Measurements from ENCODE around the gene YARS1. TPM values are rescaled to one million over a fixed set of nuclear protein-coding genes. Genes with fewer than 3 reads are reported as not detected.

Gene YARS1
- total RNA-seq, 1 experiment from 2014 or later = 120 TPM

DNA sequence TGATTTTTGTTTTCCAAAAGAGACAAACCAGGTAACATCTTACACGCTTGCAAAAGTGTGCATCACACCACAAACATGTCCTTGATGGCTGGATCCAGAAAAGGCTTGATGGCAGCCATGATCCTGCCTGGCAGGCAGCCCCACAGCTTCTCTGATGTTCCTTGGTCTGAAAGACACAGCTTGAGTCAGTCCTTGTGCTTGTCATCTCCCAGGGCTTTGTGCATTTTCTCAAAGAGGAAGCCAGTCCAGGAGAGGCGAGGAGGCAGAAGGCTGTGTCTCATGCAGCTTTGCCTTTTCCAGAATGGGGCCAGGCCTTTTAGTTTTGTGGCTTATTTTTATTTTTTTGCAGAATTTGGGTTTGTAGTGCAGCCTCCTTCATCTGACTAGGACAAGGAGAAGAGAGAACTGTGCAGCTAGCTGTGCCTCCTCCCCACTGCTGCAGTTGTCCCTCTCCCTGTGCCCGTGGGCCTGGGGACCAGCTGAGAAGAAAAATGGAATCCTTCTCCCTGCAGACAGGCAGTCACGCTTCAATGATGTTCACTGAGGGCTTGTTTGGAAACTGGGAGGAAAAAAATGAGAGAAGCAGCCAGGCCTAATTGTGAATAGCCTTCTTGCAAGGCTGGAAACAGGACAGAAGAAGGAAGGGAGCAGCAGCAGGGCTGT, 46.2 kb upstream of the YARS1 start:
- ATAC-seq = no peak
- ChIA-PET POLR2A (no interaction called here), CTCF (no interaction called here)
- TF ChIP-seq SIN3A (IDR thresholded peaks at IDR 0.05; ENCODE audit: borderline replicate concordance, insufficient read depth, low read depth, low read length) (no peak), POLR2AphosphoS5 (IDR thresholded peaks at IDR 0.05; ENCODE audit: low read depth, low read length) (no peak), TCF7L2 (IDR thresholded peaks at IDR 0.05; ENCODE audit: low read depth, low read length) (no peak), CTCF (IDR thresholded peaks at IDR 0.05) (no peak)
- TF ChIP-seq, protein P1, sequence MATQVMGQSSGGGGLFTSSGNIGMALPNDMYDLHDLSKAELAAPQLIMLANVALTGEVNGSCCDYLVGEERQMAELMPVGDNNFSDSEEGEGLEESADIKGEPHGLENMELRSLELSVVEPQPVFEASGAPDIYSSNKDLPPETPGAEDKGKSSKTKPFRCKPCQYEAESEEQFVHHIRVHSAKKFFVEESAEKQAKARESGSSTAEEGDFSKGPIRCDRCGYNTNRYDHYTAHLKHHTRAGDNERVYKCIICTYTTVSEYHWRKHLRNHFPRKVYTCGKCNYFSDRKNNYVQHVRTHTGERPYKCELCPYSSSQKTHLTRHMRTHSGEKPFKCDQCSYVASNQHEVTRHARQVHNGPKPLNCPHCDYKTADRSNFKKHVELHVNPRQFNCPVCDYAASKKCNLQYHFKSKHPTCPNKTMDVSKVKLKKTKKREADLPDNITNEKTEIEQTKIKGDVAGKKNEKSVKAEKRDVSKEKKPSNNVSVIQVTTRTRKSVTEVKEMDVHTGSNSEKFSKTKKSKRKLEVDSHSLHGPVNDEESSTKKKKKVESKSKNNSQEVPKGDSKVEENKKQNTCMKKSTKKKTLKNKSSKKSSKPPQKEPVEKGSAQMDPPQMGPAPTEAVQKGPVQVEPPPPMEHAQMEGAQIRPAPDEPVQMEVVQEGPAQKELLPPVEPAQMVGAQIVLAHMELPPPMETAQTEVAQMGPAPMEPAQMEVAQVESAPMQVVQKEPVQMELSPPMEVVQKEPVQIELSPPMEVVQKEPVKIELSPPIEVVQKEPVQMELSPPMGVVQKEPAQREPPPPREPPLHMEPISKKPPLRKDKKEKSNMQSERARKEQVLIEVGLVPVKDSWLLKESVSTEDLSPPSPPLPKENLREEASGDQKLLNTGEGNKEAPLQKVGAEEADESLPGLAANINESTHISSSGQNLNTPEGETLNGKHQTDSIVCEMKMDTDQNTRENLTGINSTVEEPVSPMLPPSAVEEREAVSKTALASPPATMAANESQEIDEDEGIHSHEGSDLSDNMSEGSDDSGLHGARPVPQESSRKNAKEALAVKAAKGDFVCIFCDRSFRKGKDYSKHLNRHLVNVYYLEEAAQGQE (IDR thresholded peaks at IDR 0.05; ENCODE audit: insufficient read depth in 1 of 2, low read depth in 2 of 2, low read length in 1 of 2) = no peak
- in situ Hi-C loops (cut with HindIII; ENCODE audit: low pct_unique_long_range_greater_than_20kb, low sequenced_read_pairs) (no loop called here), intact Hi-C loops (cut with micrococcal nuclease; ENCODE audit: unreplicated experiment) (no loop called here)
- Histone ChIP-seq H3K27ac (ENCODE audit: low read length) (no peak overlapping the region), H3K36me3 (ENCODE audit: control insufficient read depth, insufficient read depth, low read length) (peaks cover 5% of the 10 kb centered on the region), H3K4me1 (ENCODE audit: control insufficient read depth, insufficient read depth, low read length) (no peaks in the 10 kb centered on the region), H3K4me3 (ENCODE audit: low read depth in 2 of 2, low read length in 2 of 2) (no peak overlapping the region), H3K27me3 (ENCODE audit: control insufficient read depth, insufficient read depth, low read length) (no peaks in the 10 kb centered on the region), H3K9me3 (ENCODE audit: control insufficient read depth, insufficient read depth, low read depth, low read length) (no peaks in the 10 kb centered on the region)
- no TSS peak for BruUV-seq (replicated peaks)
- no peak for DNase-seq (ENCODE audit: low read depth, low spot score)

GRCh38 chr1:32861904-32862695, 44.9 kb upstream of the YARS1 start:
- Histone ChIP-seq H3K4me1 (ENCODE audit: control insufficient read depth, insufficient read depth, low read length) (no peaks in the 10 kb centered on the region), H3K27ac (ENCODE audit: low read length) (no peak overlapping the region), H3K9me3 (ENCODE audit: control insufficient read depth, insufficient read depth, low read depth, low read length) (no peaks in the 10 kb centered on the region), H3K4me3 (ENCODE audit: low read depth in 2 of 2, low read length in 2 of 2) (no peak overlapping the region), H3K36me3 (ENCODE audit: control insufficient read depth, insufficient read depth, low read length) (peaks cover 8% of the 10 kb centered on the region), H3K27me3 (ENCODE audit: control insufficient read depth, insufficient read depth, low read length) (no peaks in the 10 kb centered on the region)
- in situ Hi-C loops (cut with HindIII; ENCODE audit: low pct_unique_long_range_greater_than_20kb, low sequenced_read_pairs) (no loop called here), intact Hi-C loops (cut with micrococcal nuclease; ENCODE audit: unreplicated experiment) (no loop called here)
- ChIA-PET POLR2A (no interaction called here), CTCF (interaction anchor here (0.7 to 1.6 kb wide), 3 partner anchors 9 to 1985 kb away, joined by 3 to 4 read pairs (median 3); no protein-coding TSS in a partner anchor)
- DNase-seq (ENCODE audit: low read depth, low spot score) (no peak), ATAC-seq (no peak)
- no TSS peak for BruUV-seq (replicated peaks)
- TF ChIP-seq, protein P1 (IDR thresholded peaks at IDR 0.05; ENCODE audit: insufficient read depth in 1 of 2, low read depth in 2 of 2, low read length in 1 of 2) = no peak
- TF ChIP-seq POLR2AphosphoS5 (IDR thresholded peaks at IDR 0.05; ENCODE audit: low read depth, low read length) (no peak), TCF7L2 (IDR thresholded peaks at IDR 0.05; ENCODE audit: low read depth, low read length) (no peak), CTCF (IDR thresholded peaks at IDR 0.05) (no peak), SIN3A (IDR thresholded peaks at IDR 0.05; ENCODE audit: borderline replicate concordance, insufficient read depth, low read depth, low read length) (no peak)
